GM21737 (cell line): ENCODE data around the gene TBX5.

Source experiments
- ATAC-seq: cut with Tn5 transposase; IDR thresholded peaks from one replicate; pipeline ENCODE4 v1.9.1; 2021; ENCODE audit warnings: mild to moderate bottlenecking, moderate library complexity; ENCODE audit not compliant: unreplicated experiment

Gene TBX5

GRCh38 chr12:114405519-114406271, at the start of gene TBX5:
Gene TBX5, minus strand, starts transcription at chr12:114406144. Its CDS starts 2,246 bp downstream, at chr12:114403898.
- no peak for ATAC-seq

- ATAC-seq = no peak
These were observed 45.7 kb upstream of the TBX5 start for GRCh38 chr12:114451657-114452056.

GRCh38 chr12:114450515-114451300, 44.8 kb upstream of the TBX5 start:
- no peak for ATAC-seq

- no peak for ATAC-seq
These were observed 44.1 kb upstream of the TBX5 start for GRCh38 chr12:114450019-114450418.

- ATAC-seq = no peak
These were observed 42.6 kb upstream of the TBX5 start for GRCh38 chr12:114448618-114448933.

GRCh38 chr12:114447799-114448617, 42.1 kb upstream of the TBX5 start:
- no peak for ATAC-seq

- ATAC-seq = no peak
These were observed 41.4 kb upstream of the TBX5 start for GRCh38 chr12:114447274-114447716.

GRCh38 chr12:114445401-114446323, 39.7 kb upstream of the TBX5 start:
- ATAC-seq = no peak

- no peak for ATAC-seq
These were observed 38.7 kb upstream of the TBX5 start for GRCh38 chr12:114444422-114445279.

- no peak for ATAC-seq
These were observed 37.9 kb upstream of the TBX5 start for GRCh38 chr12:114443607-114444421.

GRCh38 chr12:114442578-114442977, 36.6 kb upstream of the TBX5 start:
- no peak for ATAC-seq

- no peak for ATAC-seq
These were observed 35.6 kb upstream of the TBX5 start for GRCh38 chr12:114441545-114441944.

- no peak for ATAC-seq
These were observed 35.1 kb upstream of the TBX5 start for GRCh38 chr12:114441039-114441383.

GRCh38 chr12:114440270-114441038, 34.5 kb upstream of the TBX5 start:
- no peak for ATAC-seq

GRCh38 chr12:114439817-114440216, 33.9 kb upstream of the TBX5 start:
- ATAC-seq = no peak

GRCh38 chr12:114439261-114439683, 33.3 kb upstream of the TBX5 start:
- ATAC-seq = no peak

- ATAC-seq = no peak
These were observed 32.8 kb upstream of the TBX5 start for GRCh38 chr12:114438635-114439256.
